ENCODE results near the gene TBL1Y.

DNA sequence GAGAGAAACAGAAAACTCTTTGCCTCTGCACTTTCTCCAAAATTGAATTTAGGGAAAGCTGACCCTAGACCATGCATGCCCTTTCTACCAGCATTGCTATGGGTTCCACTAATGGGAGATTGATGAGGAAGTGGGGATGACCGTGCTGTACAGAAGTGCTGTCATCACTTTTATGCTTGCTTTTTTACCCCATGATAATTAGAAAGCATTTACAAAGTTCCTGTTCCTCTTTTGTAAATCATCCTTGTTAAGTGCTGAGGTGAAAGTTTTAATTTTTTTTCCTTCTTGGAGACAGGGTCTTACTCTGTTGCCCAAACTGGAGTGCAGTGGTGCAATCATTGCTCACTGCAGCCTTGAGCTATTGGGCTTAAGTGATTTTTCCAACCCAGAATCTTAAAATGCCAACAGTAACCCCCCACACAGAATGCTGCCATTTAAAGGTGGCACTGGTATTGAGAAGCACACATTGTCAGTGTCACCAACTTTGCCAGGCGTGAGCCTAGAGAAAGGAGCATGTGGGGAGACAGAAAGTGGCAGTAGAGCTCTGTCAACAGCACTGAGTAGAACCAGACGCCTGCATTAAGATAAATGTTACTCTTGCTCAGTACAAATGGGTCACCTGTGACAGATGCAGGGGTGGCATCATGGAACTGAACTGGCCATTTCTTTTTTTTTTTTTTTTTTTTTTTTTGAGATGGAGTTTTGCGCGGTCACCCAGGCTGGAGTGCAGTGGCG, 79.6 kb downstream of the TBL1Y start:
- TF ChIP-seq POLR2A (IDR thresholded peaks at IDR 0.05; ENCODE audit: low read depth) = no peak
- TF ChIP-seq, protein P1, sequence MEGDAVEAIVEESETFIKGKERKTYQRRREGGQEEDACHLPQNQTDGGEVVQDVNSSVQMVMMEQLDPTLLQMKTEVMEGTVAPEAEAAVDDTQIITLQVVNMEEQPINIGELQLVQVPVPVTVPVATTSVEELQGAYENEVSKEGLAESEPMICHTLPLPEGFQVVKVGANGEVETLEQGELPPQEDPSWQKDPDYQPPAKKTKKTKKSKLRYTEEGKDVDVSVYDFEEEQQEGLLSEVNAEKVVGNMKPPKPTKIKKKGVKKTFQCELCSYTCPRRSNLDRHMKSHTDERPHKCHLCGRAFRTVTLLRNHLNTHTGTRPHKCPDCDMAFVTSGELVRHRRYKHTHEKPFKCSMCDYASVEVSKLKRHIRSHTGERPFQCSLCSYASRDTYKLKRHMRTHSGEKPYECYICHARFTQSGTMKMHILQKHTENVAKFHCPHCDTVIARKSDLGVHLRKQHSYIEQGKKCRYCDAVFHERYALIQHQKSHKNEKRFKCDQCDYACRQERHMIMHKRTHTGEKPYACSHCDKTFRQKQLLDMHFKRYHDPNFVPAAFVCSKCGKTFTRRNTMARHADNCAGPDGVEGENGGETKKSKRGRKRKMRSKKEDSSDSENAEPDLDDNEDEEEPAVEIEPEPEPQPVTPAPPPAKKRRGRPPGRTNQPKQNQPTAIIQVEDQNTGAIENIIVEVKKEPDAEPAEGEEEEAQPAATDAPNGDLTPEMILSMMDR (IDR thresholded peaks at IDR 0.05) = no peak

All from esophagus muscularis mucosa (tissue), 3 donors.